SK-N-SH (cell line): ENCODE results near the gene CLSTN2.

Experiments used
- EZH2phosphoT487 ChIP-seq: fragments of 200-600 bp; sonication (generic); IDR thresholded peaks from 2 replicates; pipeline ENCODE4 v1.6.1; 2017; ENCODE audit warnings: low read depth, mixed run types, mild to moderate bottlenecking, antibody characterized with exemption, moderate library complexity, borderline replicate concordance
- FOXM1 ChIP-seq: IDR thresholded peaks from 2 replicates; pipeline ENCODE4 v1.4.0; 2012; ENCODE audit warnings: low read depth, mild to moderate bottlenecking
- GABPA ChIP-seq: IDR thresholded peaks from 2 replicates; pipeline ENCODE4 v1.4.0; 2012; ENCODE audit warnings: low read depth, mild to moderate bottlenecking
- RAD21 ChIP-seq: IDR thresholded peaks from 2 replicates; pipeline ENCODE4 v1.6.1; 2012; ENCODE audit warnings: mild to moderate bottlenecking, low read length
- RCOR1 ChIP-seq: fragments of 150-350 bp; IDR thresholded peaks from 2 replicates; pipeline ENCODE4 v1.6.1; 2017; ENCODE audit warnings: antibody characterized with exemption, low read length
- SIN3A ChIP-seq: IDR thresholded peaks from 2 replicates; pipeline ENCODE4 v1.6.1; 2012; ENCODE audit warnings: low read depth, mild to moderate bottlenecking, low read length, moderate library complexity, borderline replicate concordance
- SMC3 ChIP-seq: IDR thresholded peaks from 2 replicates; pipeline ENCODE4 v1.6.1; 2012; ENCODE audit warnings: low read depth, low read length, improper control_type of control experiment
- TAF1 ChIP-seq: IDR thresholded peaks from 2 replicates; pipeline ENCODE4 v1.6.1; 2012; ENCODE audit warnings: low read depth, mild to moderate bottlenecking, low read length, moderate library complexity, borderline replicate concordance
- TCF12 ChIP-seq: IDR thresholded peaks from 2 replicates; pipeline ENCODE4 v1.4.0; 2012
- TF ChIP-seq, protein P1 (sequence below): fragments of 200-600 bp; sonication (generic); IDR thresholded peaks from 2 replicates; pipeline ENCODE4 v1.6.1; 2017; ENCODE audit warnings: antibody characterized with exemption, mild to moderate bottlenecking, moderate library complexity
- TF ChIP-seq, protein P2 (sequence below): fragments of 150-350 bp; IDR thresholded peaks from 2 replicates; pipeline ENCODE4 v1.6.1; 2016; ENCODE audit warnings: mild to moderate bottlenecking, low read depth, low read length
- TF ChIP-seq, protein P3 (sequence below): IDR thresholded peaks from 2 replicates; pipeline ENCODE4 v1.4.0; 2012; ENCODE audit warnings: low read depth
- TF ChIP-seq, protein P4 (sequence below): IDR thresholded peaks from 2 replicates; pipeline ENCODE4 v1.6.1; 2012; ENCODE audit warnings: mild to moderate bottlenecking, low read depth, low read length, moderate library complexity
- TF ChIP-seq, protein P5 (sequence below): IDR thresholded peaks from 2 replicates; pipeline ENCODE4; 2012

DNA sequence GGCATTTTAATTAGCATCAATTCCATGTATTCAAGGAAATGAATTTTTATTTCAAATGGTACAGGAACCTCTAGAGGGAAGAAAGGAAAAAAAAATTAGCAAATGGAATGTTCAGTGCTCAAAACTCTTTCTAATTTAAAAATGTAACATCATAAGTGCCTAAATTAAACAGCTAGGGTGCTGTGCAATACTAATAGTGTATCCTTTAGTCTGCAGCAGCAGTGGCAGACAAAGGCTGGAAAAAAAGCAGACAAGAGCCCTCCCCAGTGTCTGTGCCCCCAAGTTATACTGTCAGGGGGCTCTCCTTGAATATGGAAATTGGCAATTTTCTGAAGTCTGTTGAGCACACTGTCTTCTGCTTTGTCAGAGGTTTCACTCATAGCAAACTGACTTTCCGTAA is 159.5 kb downstream of the CLSTN2 start:
- TF ChIP-seq, protein P1, sequence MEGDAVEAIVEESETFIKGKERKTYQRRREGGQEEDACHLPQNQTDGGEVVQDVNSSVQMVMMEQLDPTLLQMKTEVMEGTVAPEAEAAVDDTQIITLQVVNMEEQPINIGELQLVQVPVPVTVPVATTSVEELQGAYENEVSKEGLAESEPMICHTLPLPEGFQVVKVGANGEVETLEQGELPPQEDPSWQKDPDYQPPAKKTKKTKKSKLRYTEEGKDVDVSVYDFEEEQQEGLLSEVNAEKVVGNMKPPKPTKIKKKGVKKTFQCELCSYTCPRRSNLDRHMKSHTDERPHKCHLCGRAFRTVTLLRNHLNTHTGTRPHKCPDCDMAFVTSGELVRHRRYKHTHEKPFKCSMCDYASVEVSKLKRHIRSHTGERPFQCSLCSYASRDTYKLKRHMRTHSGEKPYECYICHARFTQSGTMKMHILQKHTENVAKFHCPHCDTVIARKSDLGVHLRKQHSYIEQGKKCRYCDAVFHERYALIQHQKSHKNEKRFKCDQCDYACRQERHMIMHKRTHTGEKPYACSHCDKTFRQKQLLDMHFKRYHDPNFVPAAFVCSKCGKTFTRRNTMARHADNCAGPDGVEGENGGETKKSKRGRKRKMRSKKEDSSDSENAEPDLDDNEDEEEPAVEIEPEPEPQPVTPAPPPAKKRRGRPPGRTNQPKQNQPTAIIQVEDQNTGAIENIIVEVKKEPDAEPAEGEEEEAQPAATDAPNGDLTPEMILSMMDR = no peak
- TF ChIP-seq, protein P2, sequence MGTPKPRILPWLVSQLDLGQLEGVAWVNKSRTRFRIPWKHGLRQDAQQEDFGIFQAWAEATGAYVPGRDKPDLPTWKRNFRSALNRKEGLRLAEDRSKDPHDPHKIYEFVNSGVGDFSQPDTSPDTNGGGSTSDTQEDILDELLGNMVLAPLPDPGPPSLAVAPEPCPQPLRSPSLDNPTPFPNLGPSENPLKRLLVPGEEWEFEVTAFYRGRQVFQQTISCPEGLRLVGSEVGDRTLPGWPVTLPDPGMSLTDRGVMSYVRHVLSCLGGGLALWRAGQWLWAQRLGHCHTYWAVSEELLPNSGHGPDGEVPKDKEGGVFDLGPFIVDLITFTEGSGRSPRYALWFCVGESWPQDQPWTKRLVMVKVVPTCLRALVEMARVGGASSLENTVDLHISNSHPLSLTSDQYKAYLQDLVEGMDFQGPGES = no peak
- no peak for TF ChIP-seq SMC3
- no peak for TF ChIP-seq GABPA
- TF ChIP-seq TCF12 = no peak
- TF ChIP-seq EZH2phosphoT487 = no peak
- TF ChIP-seq RCOR1 = no peak
- no peak for TF ChIP-seq RAD21
- TF ChIP-seq, protein P3, sequence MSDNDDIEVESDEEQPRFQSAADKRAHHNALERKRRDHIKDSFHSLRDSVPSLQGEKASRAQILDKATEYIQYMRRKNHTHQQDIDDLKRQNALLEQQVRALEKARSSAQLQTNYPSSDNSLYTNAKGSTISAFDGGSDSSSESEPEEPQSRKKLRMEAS = no peak
- TF ChIP-seq TAF1 = no peak
- TF ChIP-seq SIN3A = no peak
- TF ChIP-seq, protein P4, sequence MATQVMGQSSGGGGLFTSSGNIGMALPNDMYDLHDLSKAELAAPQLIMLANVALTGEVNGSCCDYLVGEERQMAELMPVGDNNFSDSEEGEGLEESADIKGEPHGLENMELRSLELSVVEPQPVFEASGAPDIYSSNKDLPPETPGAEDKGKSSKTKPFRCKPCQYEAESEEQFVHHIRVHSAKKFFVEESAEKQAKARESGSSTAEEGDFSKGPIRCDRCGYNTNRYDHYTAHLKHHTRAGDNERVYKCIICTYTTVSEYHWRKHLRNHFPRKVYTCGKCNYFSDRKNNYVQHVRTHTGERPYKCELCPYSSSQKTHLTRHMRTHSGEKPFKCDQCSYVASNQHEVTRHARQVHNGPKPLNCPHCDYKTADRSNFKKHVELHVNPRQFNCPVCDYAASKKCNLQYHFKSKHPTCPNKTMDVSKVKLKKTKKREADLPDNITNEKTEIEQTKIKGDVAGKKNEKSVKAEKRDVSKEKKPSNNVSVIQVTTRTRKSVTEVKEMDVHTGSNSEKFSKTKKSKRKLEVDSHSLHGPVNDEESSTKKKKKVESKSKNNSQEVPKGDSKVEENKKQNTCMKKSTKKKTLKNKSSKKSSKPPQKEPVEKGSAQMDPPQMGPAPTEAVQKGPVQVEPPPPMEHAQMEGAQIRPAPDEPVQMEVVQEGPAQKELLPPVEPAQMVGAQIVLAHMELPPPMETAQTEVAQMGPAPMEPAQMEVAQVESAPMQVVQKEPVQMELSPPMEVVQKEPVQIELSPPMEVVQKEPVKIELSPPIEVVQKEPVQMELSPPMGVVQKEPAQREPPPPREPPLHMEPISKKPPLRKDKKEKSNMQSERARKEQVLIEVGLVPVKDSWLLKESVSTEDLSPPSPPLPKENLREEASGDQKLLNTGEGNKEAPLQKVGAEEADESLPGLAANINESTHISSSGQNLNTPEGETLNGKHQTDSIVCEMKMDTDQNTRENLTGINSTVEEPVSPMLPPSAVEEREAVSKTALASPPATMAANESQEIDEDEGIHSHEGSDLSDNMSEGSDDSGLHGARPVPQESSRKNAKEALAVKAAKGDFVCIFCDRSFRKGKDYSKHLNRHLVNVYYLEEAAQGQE = no peak
- no peak for TF ChIP-seq FOXM1
- TF ChIP-seq, protein P5, sequence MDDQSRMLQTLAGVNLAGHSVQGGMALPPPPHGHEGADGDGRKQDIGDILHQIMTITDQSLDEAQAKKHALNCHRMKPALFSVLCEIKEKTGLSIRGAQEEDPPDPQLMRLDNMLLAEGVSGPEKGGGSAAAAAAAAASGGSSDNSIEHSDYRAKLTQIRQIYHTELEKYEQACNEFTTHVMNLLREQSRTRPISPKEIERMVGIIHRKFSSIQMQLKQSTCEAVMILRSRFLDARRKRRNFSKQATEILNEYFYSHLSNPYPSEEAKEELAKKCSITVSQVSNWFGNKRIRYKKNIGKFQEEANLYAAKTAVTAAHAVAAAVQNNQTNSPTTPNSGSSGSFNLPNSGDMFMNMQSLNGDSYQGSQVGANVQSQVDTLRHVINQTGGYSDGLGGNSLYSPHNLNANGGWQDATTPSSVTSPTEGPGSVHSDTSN = no peak
